Pancreas (tissue), 10 donors: ENCODE results near the gene NR1H4. TPM values are rescaled to one million over a fixed set of nuclear protein-coding genes. Genes with fewer than 3 reads are reported as not detected.
A peak's percentile ranks its signal among the peaks of the same experiment; 100 is the strongest.

Experiments used
- ATAC-seq, 4 donors: fragments of 200-7000 bp; cut with Tn5 transposase; one replicate each; pipeline versions ENCODE4 v1.8.0 to v1.9.1; 2020; ENCODE audit warnings: mild to moderate bottlenecking in 4 of 4, moderate library complexity in 4 of 4
- DNase-seq, 6 donors: peaks; one replicate each; pipeline ENCODE4 v3.0.0-alpha.2; 2020
- FAIRE-seq: peaks from 2 replicates; lab custom pipeline; 2012; peaks lifted over from hg19 to GRCh38; lab: Jason Lieb, UNC
- H3K27ac ChIP-seq, 4 donors: fragments of 200-600 bp; sonication (generic); 1 replicate in 3 of 4; 2 replicates in 1 of 4; pipeline versions ENCODE4 v1.5.0 to v1.8.0; 2020
- H3K27me3 ChIP-seq, 4 donors: fragments of 200-600 bp; one replicate each; pipeline ENCODE4 v1.8.0; 2021
- H3K36me3 ChIP-seq, 3 donors: fragments of 200-600 bp; sonication (generic) in 1 of 3; one replicate each; pipeline versions ENCODE4 v1.5.0 to v1.8.0; 2020 to 2021
- H3K4me1 ChIP-seq, 3 donors: fragments of 200-600 bp; one replicate each; pipeline ENCODE4 v1.8.0; 2021
- H3K4me3 ChIP-seq, 4 donors: fragments of 200-600 bp; sonication (generic) in 2 of 4; one replicate each; pipeline versions ENCODE4 v1.5.0 to v1.8.0; 2020 to 2021
- H3K9me3 ChIP-seq, 4 donors: fragments of 200-600 bp; one replicate each; pipeline ENCODE4 v1.8.0; 2021
- WGBS, 2 donors: extraction: QIAGEN DNeasy Blood & Tissue Kit; methylation state at CpG; one replicate each; pipeline ENCODE4 v1.1.7; 2013; 5-methylcytosine and 5-hydroxymethylcytosine counted together
- intact Hi-C, 3 donors: fragments of 100-400 bp; cut with DNase I; formaldehyde crosslinking; loops; one replicate each; pipeline versions ENCODE4 v1.11.1 to v1.14.2; 2022
- polyA plus RNA-seq, 2 donors: library from polyadenylated mRNA; stranded (reverse); fragments of 200-250 nt; gene quantifications; one replicate each; pipeline ENCODE4 v1.2.3, GENCODE V29; 2013
- total RNA-seq, 6 donors: library from RNA; stranded (reverse); fragmentation: NEBNext Ultra II Directional in 4 of 6; extraction: Animal tissue kit (Norgen Biotek cat#: 25700) in 4 of 6; gene quantifications; one replicate each; pipeline versions ENCODE4 v1.2.1 to v1.2.4, GENCODE V29; 2021 to 2023
- TF ChIP-seq, protein P1 (sequence below), 4 donors: fragments of 200-600 bp; sonication (generic) in 3 of 4; IDR thresholded peaks; one replicate each; pipeline versions ENCODE4 v1.5.0 to v1.8.0; 2021; ENCODE audit warnings: antibody characterized with exemption in 4 of 4
- donor health status: healthy with polysubstance abuse.
- donor health status: DM: no; HTN: no; CAD: no; lungs with moderate emphysema.
- donor health status: DM: no; HTN: no; CAD: no.
- donor health status: control.
- donor health status: control.
- donor health status: Bipolar disorder and iron deficiency.
- donor health status: DM: yes; HTN: yes; CAD: no.
- donor health status: DM: no; HTN: no; CAD: no.
- donor health status: DM: no; HTN: no; CAD: no.
- donor health status: DM: yes; HTN: yes; CAD: no.

The NR1H4 gene
- total and polyA plus RNA-seq, 8 donors, result 1.1 to 9.2 (median 2.8) TPM

DNA sequence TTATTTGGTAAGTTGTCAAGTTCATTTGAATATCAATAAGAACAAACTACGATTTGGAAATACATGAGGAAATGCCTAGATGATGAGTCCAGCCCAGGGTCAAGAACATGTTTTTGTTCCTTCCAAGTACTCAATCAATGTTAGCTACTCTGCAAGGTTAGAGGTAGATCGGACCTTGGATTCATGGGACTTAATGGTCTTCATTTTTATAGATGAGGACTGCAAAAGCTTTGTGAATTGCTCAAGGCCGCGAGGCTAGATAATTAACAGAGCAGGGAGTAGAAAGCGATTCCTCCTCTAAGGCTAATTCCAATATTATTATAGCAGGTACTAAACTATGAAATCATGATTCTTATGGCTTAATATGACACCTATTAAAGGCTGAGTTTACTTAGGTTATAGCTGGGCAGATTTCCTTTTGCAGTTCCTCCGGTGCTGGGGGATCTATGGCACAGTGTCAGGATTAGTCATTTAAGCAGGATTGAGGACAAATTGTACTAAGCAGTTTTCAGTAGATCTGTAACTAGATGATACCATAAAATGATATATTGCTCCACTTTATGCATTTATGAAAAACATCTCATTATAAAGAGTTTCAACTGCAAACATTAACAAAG is 19.8 kb downstream of the NR1H4 start:
- no peak overlapping the region for H3K4me3 ChIP-seq
- WGBS, 2 donors, result 49% methylated on average over 6 of the region's 6 CpGs
- H3K4me1 ChIP-seq, result no peaks in the 10 kb centered on the region
- no peak for DNase-seq
- no peak for FAIRE-seq
- ATAC-seq, result no peak
- TF ChIP-seq, protein P1, sequence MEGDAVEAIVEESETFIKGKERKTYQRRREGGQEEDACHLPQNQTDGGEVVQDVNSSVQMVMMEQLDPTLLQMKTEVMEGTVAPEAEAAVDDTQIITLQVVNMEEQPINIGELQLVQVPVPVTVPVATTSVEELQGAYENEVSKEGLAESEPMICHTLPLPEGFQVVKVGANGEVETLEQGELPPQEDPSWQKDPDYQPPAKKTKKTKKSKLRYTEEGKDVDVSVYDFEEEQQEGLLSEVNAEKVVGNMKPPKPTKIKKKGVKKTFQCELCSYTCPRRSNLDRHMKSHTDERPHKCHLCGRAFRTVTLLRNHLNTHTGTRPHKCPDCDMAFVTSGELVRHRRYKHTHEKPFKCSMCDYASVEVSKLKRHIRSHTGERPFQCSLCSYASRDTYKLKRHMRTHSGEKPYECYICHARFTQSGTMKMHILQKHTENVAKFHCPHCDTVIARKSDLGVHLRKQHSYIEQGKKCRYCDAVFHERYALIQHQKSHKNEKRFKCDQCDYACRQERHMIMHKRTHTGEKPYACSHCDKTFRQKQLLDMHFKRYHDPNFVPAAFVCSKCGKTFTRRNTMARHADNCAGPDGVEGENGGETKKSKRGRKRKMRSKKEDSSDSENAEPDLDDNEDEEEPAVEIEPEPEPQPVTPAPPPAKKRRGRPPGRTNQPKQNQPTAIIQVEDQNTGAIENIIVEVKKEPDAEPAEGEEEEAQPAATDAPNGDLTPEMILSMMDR (IDR thresholded peaks at IDR 0.05), result no peak
- no peaks in the 10 kb centered on the region for H3K27me3 ChIP-seq
- intact Hi-C loops, result no loop called here
- H3K27ac ChIP-seq, result peak overlapping the region in 1 of 4 donors; percentile 6
- H3K9me3 ChIP-seq, result no peaks in the 10 kb centered on the region
- H3K36me3 ChIP-seq, result no peaks in the 10 kb centered on the region

DNA sequence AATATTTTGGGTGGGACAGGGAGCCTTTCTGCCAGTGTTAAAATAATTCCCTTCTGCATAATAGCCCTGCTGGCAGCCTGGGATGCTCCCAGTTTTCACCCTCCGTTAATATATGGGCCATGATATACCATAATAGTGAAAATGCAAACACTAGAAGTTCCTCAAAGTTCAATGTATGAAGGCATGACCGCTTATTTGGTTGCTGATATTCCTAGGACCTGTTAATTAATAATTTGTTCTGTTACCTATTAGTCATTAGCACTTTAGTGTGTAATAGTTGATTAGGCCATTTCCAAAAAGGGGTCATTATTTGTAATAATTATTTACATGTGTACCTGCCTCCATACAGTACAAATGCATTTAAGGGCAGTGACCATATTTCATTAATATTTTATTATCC is 20.4 kb downstream of the NR1H4 start:
- TF ChIP-seq, protein P1 (IDR thresholded peaks at IDR 0.05), result no peak
- Histone ChIP-seq H3K9me3 (no peaks in the 10 kb centered on the region), H3K27me3 (no peaks in the 10 kb centered on the region), H3K4me3 (no peak overlapping the region), H3K36me3 (no peaks in the 10 kb centered on the region), H3K27ac (no peak overlapping the region), H3K4me1 (no peaks in the 10 kb centered on the region)
- ATAC-seq, result no peak
- DNase-seq, result no peak
- no peak for FAIRE-seq
- intact Hi-C loops, result no loop called here
- 46 to 52% methylated on average over 2 of the region's 2 CpGs for WGBS, 2 donors

DNA sequence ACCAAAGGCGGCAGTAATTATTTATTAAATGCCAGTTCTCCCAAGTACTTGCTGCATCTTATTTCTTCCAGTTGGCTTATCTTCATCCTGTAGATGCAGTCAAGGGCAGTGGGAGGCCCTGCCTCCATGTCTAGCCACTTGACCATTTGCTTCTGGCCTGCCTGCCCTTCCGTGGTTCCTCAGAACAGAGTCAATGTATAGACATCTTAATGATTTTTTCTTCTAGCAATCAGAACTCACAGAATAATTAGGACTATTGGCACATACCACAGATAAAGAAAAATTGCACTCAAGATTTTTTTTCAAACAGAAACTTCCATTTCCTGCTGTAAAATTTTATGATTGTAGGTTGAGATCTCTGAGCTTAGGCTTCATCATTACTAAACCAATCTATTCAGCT is 20.9 kb downstream of the NR1H4 start:
- FAIRE-seq (no peak), DNase-seq (no peak), ATAC-seq (no peak)
- no peaks in the 10 kb centered on the region for H3K27me3 ChIP-seq
- H3K4me1 ChIP-seq, result no peaks in the 10 kb centered on the region
- WGBS, 2 donors, result 92 to 95% methylated on average over 2 of the region's 2 CpGs
- no peaks in the 10 kb centered on the region for H3K36me3 ChIP-seq
- TF ChIP-seq, protein P1 (IDR thresholded peaks at IDR 0.05), result no peak
- H3K27ac ChIP-seq, result no peak overlapping the region
- no peaks in the 10 kb centered on the region for H3K9me3 ChIP-seq
- H3K4me3 ChIP-seq, result no peak overlapping the region
- intact Hi-C loops, result no loop called here

DNA sequence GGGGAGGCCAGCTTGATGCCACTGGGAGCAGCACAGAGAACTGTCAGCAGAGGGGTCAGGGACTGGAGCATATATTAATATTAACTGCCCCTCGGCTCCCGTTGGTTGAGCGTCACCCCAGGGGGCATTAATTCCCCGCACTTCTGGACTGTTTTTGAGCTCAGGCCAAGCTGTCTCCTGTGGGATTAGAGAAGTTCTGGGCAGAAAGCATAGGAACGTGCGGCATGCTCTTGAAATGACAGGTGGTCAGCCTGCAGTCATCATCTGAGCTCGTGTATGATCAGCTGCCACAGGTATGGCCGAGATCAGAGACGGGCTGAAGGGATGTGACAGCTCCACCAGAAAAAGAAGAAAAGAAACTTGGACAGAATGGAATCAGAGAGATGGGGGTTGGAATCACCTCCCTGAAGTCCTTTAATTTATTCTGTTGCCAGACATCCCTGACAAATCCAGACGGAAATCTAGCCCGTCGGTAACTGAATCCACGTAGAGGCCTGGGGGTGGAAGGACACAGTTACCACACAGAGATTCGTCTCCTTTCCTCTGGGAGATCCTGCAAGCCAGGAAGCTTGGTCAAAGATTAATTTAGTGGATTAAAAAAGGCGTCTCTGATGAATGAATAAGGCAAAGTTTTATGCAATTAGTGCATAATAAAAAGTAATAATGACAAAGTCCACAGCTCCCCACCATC is 23.6 kb downstream of the NR1H4 start:
- Histone ChIP-seq H3K4me3 (no peak overlapping the region), H3K36me3 (no peaks in the 10 kb centered on the region), H3K27ac (no peak overlapping the region), H3K9me3 (no peaks in the 10 kb centered on the region), H3K27me3 (no peaks in the 10 kb centered on the region), H3K4me1 (no peaks in the 10 kb centered on the region)
- ATAC-seq (peak in 1 of 4 donors; percentile 19), DNase-seq (peak in 1 of 6 donors; percentile 10), FAIRE-seq (no peak)
- 57 to 58% methylated on average over 15 of the region's 15 CpGs for WGBS, 2 donors
- intact Hi-C loops, result no loop called here
- TF ChIP-seq, protein P1 (IDR thresholded peaks at IDR 0.05), result no peak

DNA sequence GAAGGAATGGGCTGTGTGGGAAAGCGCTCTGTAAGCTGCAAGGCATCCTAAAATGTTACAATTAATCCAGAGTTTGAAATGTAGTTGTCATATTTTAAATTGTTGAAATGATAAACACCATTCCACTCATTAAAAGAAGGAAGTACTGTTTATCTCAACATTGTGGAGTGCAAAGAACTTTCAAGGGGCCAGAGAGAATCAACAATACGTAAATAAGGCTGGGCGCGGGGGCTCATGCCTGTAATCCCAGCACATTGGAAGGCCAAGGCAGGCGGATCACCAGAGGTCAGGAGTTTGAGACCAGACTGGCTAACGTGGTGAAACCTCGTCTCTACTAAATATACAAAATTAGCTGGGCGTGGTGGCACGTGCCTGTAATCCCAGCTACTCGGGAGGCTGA is 24.5 kb downstream of the NR1H4 start:
- Histone ChIP-seq H3K4me3 (no peak overlapping the region), H3K9me3 (no peaks in the 10 kb centered on the region), H3K27me3 (no peaks in the 10 kb centered on the region), H3K4me1 (no peaks in the 10 kb centered on the region), H3K36me3 (no peaks in the 10 kb centered on the region), H3K27ac (no peak overlapping the region)
- no peak for ATAC-seq
- no peak for DNase-seq
- WGBS, 2 donors, result 89 to 91% methylated on average over 10 of the region's 10 CpGs
- FAIRE-seq, result no peak
- intact Hi-C loops, result no loop called here
- TF ChIP-seq, protein P1 (IDR thresholded peaks at IDR 0.05), result no peak
